ENCODE measurements around the gene SIVA1.
A peak's percentile ranks its signal among the peaks of the same experiment; 100 is the strongest.

The SIVA1 gene

GRCh38 chr14:104768437-104769323, 15.7 kb downstream of the SIVA1 start:
- TF ChIP-seq FOXA1 (IDR thresholded peaks at IDR 0.05) (no peak), FOXK2 (IDR thresholded peaks at IDR 0.05) (no peak), LEF1 (IDR thresholded peaks at IDR 0.05; ENCODE audit: borderline replicate concordance) (no peak), SUZ12 (IDR thresholded peaks at IDR 0.05) (no peak), ARNT (IDR thresholded peaks at IDR 0.05) (no peak), FOXM1 (IDR thresholded peaks at IDR 0.05; ENCODE audit: borderline replicate concordance) (no peak), NFRKB (IDR thresholded peaks at IDR 0.05) (no peak), TARDBP (IDR thresholded peaks at IDR 0.05) (no peak), CTBP1 (IDR thresholded peaks at IDR 0.05; ENCODE audit: borderline replicate concordance) (no peak), L3MBTL2 (conservative IDR thresholded peaks at IDR 0.05) (no peak), ELF4 (IDR thresholded peaks at IDR 0.05) (no peak), PKNOX1 (IDR thresholded peaks at IDR 0.05) (no peak), ZNF384 (IDR thresholded peaks at IDR 0.05) (no peak), SP1 (IDR thresholded peaks at IDR 0.05) (no peak), BHLHE40 (IDR thresholded peaks at IDR 0.05; ENCODE audit: borderline replicate concordance) (no peak), HDGF (IDR thresholded peaks at IDR 0.05; ENCODE audit: borderline replicate concordance) (no peak)
- peak; percentile 88 for DNase-seq (ENCODE audit: extremely low spot score)
- CTCF ChIA-PET, result interaction anchor here (0.7 to 1.8 kb wide), 12 partner anchors 11 to 171 kb away, joined by 3 to 15 read pairs (median 4); partner anchors contain the start of gene SIVA1
- POLR2A ChIA-PET, result interaction anchor here (1.1 to 3.0 kb wide), 3 partner anchors 16 to 58 kb away, joined by 6 to 18 read pairs (median 8); partner anchors contain the start of gene SIVA1

- POLR2A ChIA-PET, result interaction anchor here (1.0 to 3.0 kb wide), 5 partner anchors 17 to 167 kb away, joined by 3 to 18 read pairs (median 6); partner anchors contain the start of gene SIVA1
Measured at GRCh38 chr14:104769324-104770071, 16.6 kb downstream of the SIVA1 start.

GRCh38 chr14:104770072-104770579, 17.2 kb downstream of the SIVA1 start:
- POLR2A ChIA-PET, result interaction anchor here (1.0 to 3.0 kb wide), 5 partner anchors 11 to 167 kb away, joined by 3 to 18 read pairs (median 4); partner anchors contain the start of gene SIVA1
- CTCF ChIA-PET, result interaction anchor here (0.6 kb wide), 1 partner anchor 134 kb away, joined by 3 read pairs; no protein-coding TSS in a partner anchor
- TF ChIP-seq FOXA1 (IDR thresholded peaks at IDR 0.05), result no peak
- no peak for TF ChIP-seq NFRKB (IDR thresholded peaks at IDR 0.05)
- TF ChIP-seq ARNT (IDR thresholded peaks at IDR 0.05), result no peak
- TF ChIP-seq FOXK2 (IDR thresholded peaks at IDR 0.05), result no peak
- TF ChIP-seq ZNF384 (IDR thresholded peaks at IDR 0.05), result no peak
- TF ChIP-seq BHLHE40 (IDR thresholded peaks at IDR 0.05; ENCODE audit: borderline replicate concordance), result no peak
- TF ChIP-seq LEF1 (IDR thresholded peaks at IDR 0.05; ENCODE audit: borderline replicate concordance), result no peak
- no peak for TF ChIP-seq TARDBP (IDR thresholded peaks at IDR 0.05)
- no peak for TF ChIP-seq CTBP1 (IDR thresholded peaks at IDR 0.05; ENCODE audit: borderline replicate concordance)
- TF ChIP-seq L3MBTL2 (conservative IDR thresholded peaks at IDR 0.05), result no peak
- TF ChIP-seq SUZ12 (IDR thresholded peaks at IDR 0.05), result no peak
- TF ChIP-seq HDGF (IDR thresholded peaks at IDR 0.05; ENCODE audit: borderline replicate concordance), result no peak
- TF ChIP-seq SP1 (IDR thresholded peaks at IDR 0.05), result no peak
- no peak for TF ChIP-seq PKNOX1 (IDR thresholded peaks at IDR 0.05)
- no peak for DNase-seq (ENCODE audit: extremely low spot score)

More at GRCh38 chr14:104769324-104770071, 16.6 kb downstream of the SIVA1 start:
- CTCF ChIA-PET, result interaction anchor here (0.6 to 1.8 kb wide), 9 partner anchors 18 to 133 kb away, joined by 3 to 15 read pairs (median 4); partner anchors contain the start of gene SIVA1
- DNase-seq (ENCODE audit: extremely low spot score), result no peak
- TF ChIP-seq TARDBP (IDR thresholded peaks at IDR 0.05), result no peak
- TF ChIP-seq FOXM1 (IDR thresholded peaks at IDR 0.05; ENCODE audit: borderline replicate concordance), result no peak
- TF ChIP-seq FOXA1 (IDR thresholded peaks at IDR 0.05), result no peak
- TF ChIP-seq SP1 (IDR thresholded peaks at IDR 0.05), result no peak
- no peak for TF ChIP-seq PKNOX1 (IDR thresholded peaks at IDR 0.05)
- no peak for TF ChIP-seq LEF1 (IDR thresholded peaks at IDR 0.05; ENCODE audit: borderline replicate concordance)
- TF ChIP-seq SUZ12 (IDR thresholded peaks at IDR 0.05), result no peak

GRCh38 chr14:104770851-104771272, 17.9 kb downstream of the SIVA1 start:
- POLR2A ChIA-PET, result interaction anchor here (1.1 to 3.0 kb wide), 4 partner anchors 11 to 55 kb away, joined by 3 to 18 read pairs (median 5); partner anchors contain the start of gene SIVA1
- TF ChIP-seq ARNT (IDR thresholded peaks at IDR 0.05) (no peak), FOXA1 (IDR thresholded peaks at IDR 0.05) (no peak), BHLHE40 (IDR thresholded peaks at IDR 0.05; ENCODE audit: borderline replicate concordance) (no peak), CTBP1 (IDR thresholded peaks at IDR 0.05; ENCODE audit: borderline replicate concordance) (no peak), NFRKB (IDR thresholded peaks at IDR 0.05) (no peak), L3MBTL2 (conservative IDR thresholded peaks at IDR 0.05) (no peak), LEF1 (IDR thresholded peaks at IDR 0.05; ENCODE audit: borderline replicate concordance) (no peak)
- DNase-seq (ENCODE audit: extremely low spot score), result no peak
- CTCF ChIA-PET, result interaction anchor here (0.6 kb wide), 1 partner anchor 263 kb away, joined by 3 read pairs; no protein-coding TSS in a partner anchor

- ChIA-PET CTCF (interaction anchor here (0.6 kb wide), 1 partner anchor 262 kb away, joined by 3 read pairs; no protein-coding TSS in a partner anchor), POLR2A (interaction anchor here (1.1 kb wide), 1 partner anchor 12 kb away, joined by 3 read pairs; no protein-coding TSS in a partner anchor)
- DNase-seq (ENCODE audit: extremely low spot score), result no peak
- TF ChIP-seq FOXA1 (IDR thresholded peaks at IDR 0.05) (no peak), ARNT (IDR thresholded peaks at IDR 0.05) (no peak), L3MBTL2 (conservative IDR thresholded peaks at IDR 0.05) (no peak), ZNF384 (IDR thresholded peaks at IDR 0.05) (no peak), TARDBP (IDR thresholded peaks at IDR 0.05) (no peak), LEF1 (IDR thresholded peaks at IDR 0.05; ENCODE audit: borderline replicate concordance) (no peak), SUZ12 (IDR thresholded peaks at IDR 0.05) (no peak), NFRKB (IDR thresholded peaks at IDR 0.05) (no peak), CTBP1 (IDR thresholded peaks at IDR 0.05; ENCODE audit: borderline replicate concordance) (no peak), BHLHE40 (IDR thresholded peaks at IDR 0.05; ENCODE audit: borderline replicate concordance) (no peak), FOXM1 (IDR thresholded peaks at IDR 0.05; ENCODE audit: borderline replicate concordance) (no peak), SP1 (IDR thresholded peaks at IDR 0.05) (no peak), ELF4 (IDR thresholded peaks at IDR 0.05) (no peak)
Measured at GRCh38 chr14:104771374-104771773, 18.4 kb downstream of the SIVA1 start.
